GM18867 (cell line): ENCODE measurements around the gene DHX58.

Source experiments
- ATAC-seq: cut with Tn5 transposase; IDR thresholded peaks from one replicate; pipeline ENCODE4 v1.9.1; 2021; ENCODE audit warnings: mild to moderate bottlenecking, moderate library complexity; ENCODE audit not compliant: unreplicated experiment

Gene DHX58

GRCh38 chr17:42130310-42130936 is 17.9 kb upstream of the DHX58 start:
- ATAC-seq, result no peak

- ATAC-seq, result no peak
These were observed 16.8 kb upstream of the DHX58 start for GRCh38 chr17:42129109-42129837.

- no peak for ATAC-seq
These were observed 14.9 kb upstream of the DHX58 start for GRCh38 chr17:42127414-42127813.

- no peak for ATAC-seq
These were observed 14.3 kb upstream of the DHX58 start for GRCh38 chr17:42126836-42127235.

- ATAC-seq, result no peak
These were observed 13.1 kb upstream of the DHX58 start for GRCh38 chr17:42125565-42125964.

GRCh38 chr17:42124256-42124655 is 11.7 kb upstream of the DHX58 start:
- ATAC-seq, result no peak

GRCh38 chr17:42122371-42123303 is 10.1 kb upstream of the DHX58 start, which contains the start of gene HSPB9:
HSPB9 (plus strand) TSS chr17:42122804; CDS start chr17:42122851, 47 bp downstream.
- no peak for ATAC-seq

- ATAC-seq, result peak; percentile 58
These were observed 8.6 kb upstream of the DHX58 start, which contains the start of gene KAT2A for GRCh38 chr17:42120770-42121769. KAT2A (minus strand) TSS chr17:42121367; CDS start chr17:42121304, 63 bp downstream.

GRCh38 chr17:42120161-42120769 is 7.8 kb upstream of the DHX58 start:
- no peak for ATAC-seq

GRCh38 chr17:42119301-42119700 is 6.8 kb upstream of the DHX58 start:
- ATAC-seq, result no peak

GRCh38 chr17:42118545-42118944 is 6.0 kb upstream of the DHX58 start:
- no peak for ATAC-seq

- no peak for ATAC-seq
These were observed 5.6 kb upstream of the DHX58 start for GRCh38 chr17:42118126-42118510.

GRCh38 chr17:42117397-42118125 is 5.0 kb upstream of the DHX58 start:
- no peak for ATAC-seq

GRCh38 chr17:42116705-42117396 is 4.3 kb upstream of the DHX58 start:
- ATAC-seq, result no peak

GRCh38 chr17:42114118-42114517 is 1.6 kb upstream of the DHX58 start:
- ATAC-seq, result no peak

GRCh38 chr17:42113293-42114069 is 967 bp upstream of the DHX58 start:
- no peak for ATAC-seq

GRCh38 chr17:42111871-42112551 is 503 bp downstream of the DHX58 start:
- ATAC-seq, result peak; percentile 8
